ENCODE measurements around the gene CORIN.

CORIN gene

DNA sequence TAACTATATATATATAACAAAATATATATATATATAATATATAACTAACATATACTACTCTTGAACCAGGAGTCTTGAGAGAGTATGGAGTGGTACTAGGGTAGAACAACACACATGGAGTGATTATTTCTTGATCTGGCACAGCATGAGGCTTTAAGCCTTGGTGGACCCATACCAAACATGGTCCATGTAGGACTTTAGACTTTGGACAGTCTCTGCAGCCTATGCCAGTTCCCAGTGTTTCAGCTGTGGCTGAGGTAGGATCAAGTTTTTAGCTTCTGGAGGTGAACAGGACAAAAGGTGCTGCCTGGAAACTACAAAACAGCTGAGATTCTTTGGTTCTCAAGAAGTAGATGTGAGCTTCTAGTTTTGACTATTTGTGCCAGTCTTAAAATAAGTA is 20.6 kb downstream of the CORIN start:
- H3K4me2 ChIP-seq (ENCODE audit: low read length): no peak overlapping the region
- no peak overlapping the region for H3K27ac ChIP-seq (ENCODE audit: low read length)
- TF ChIP-seq, protein P1, sequence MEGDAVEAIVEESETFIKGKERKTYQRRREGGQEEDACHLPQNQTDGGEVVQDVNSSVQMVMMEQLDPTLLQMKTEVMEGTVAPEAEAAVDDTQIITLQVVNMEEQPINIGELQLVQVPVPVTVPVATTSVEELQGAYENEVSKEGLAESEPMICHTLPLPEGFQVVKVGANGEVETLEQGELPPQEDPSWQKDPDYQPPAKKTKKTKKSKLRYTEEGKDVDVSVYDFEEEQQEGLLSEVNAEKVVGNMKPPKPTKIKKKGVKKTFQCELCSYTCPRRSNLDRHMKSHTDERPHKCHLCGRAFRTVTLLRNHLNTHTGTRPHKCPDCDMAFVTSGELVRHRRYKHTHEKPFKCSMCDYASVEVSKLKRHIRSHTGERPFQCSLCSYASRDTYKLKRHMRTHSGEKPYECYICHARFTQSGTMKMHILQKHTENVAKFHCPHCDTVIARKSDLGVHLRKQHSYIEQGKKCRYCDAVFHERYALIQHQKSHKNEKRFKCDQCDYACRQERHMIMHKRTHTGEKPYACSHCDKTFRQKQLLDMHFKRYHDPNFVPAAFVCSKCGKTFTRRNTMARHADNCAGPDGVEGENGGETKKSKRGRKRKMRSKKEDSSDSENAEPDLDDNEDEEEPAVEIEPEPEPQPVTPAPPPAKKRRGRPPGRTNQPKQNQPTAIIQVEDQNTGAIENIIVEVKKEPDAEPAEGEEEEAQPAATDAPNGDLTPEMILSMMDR (IDR thresholded peaks at IDR 0.05; ENCODE audit: low read depth, low read length): no peak
- no peak for TF ChIP-seq EZH2phosphoT487 (IDR thresholded peaks at IDR 0.05; ENCODE audit: low read depth)

DNA sequence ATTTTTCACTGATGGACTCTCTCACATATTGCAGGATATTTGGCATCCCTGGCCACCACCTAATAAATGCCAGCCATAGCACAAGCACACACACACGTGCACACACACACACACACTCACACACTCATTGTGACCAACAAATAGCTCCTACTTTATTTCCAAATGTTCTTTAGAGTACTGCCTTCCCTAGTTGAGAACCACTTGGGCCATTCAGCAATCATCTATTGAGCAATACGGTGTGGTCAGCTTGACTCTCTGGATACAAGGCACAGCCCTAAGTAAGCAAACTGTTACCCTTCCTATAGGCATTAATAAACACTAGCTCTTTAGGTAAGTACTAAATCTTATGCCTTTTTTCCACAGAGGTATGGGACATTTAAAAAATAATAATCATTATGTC is 21.1 kb downstream of the CORIN start:
- H3K9me3 ChIP-seq (ENCODE audit: insufficient read depth, low read length): no peaks in the 10 kb centered on the region
- TF ChIP-seq, protein P1 (IDR thresholded peaks at IDR 0.05; ENCODE audit: low read depth, low read length): no peak
- TF ChIP-seq EZH2phosphoT487 (IDR thresholded peaks at IDR 0.05; ENCODE audit: low read depth): no peak

More for the DNA sequence above, 20.6 kb downstream of the CORIN start:
- Histone ChIP-seq H2AFZ (ENCODE audit: low read depth, low read length) (no peak overlapping the region), H3K9ac (ENCODE audit: low read length) (no peak overlapping the region), H3K4me3 (ENCODE audit: low read length) (no peak overlapping the region), H3K27me3 (ENCODE audit: low read depth, low read length) (no peaks in the 10 kb centered on the region), H3K36me3 (replicated peaks; ENCODE audit: low read depth, low read length) (no peaks in the 10 kb centered on the region), H3K79me2 (ENCODE audit: low read length) (no peaks in the 10 kb centered on the region), H3K4me1 (ENCODE audit: low read length) (no peaks in the 10 kb centered on the region), H4K20me1 (ENCODE audit: insufficient read depth, low read length) (no peaks in the 10 kb centered on the region), H3K9me3 (ENCODE audit: insufficient read depth, low read length) (no peaks in the 10 kb centered on the region)

DNA sequence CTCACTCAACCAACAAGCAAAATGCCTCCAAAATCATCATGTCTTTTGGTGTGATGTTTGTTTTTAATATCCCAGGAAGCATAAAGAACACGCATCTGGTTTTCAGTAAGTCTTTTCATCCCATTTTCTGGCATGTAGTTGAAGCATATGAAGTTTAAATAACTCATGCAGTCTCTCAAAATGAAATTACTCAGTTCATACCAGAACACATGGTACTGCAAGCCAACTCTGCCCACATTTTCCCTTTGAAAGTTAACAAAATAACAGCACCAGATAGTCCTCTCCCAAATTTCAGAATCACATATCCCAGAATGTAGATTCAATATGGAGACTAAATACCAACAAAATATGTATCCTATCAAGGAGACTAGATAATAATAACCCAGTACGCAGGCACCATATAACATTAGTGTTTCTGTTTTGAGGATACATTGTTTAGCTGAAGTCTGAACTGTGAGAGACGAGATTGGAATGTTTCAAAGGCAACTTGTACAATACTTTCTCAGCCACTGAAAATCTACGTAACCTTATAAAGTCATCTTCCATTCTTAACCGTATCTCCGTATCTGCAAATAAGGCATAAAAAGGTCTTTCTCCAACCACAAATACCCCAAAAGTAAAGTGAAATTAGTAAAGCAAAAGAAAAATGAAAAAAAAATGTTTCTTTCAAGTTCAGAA is 23.1 kb downstream of the CORIN start:
- Histone ChIP-seq H4K20me1 (ENCODE audit: insufficient read depth, low read length) (no peaks in the 10 kb centered on the region), H3K9me3 (ENCODE audit: insufficient read depth, low read length) (no peaks in the 10 kb centered on the region), H3K36me3 (replicated peaks; ENCODE audit: low read depth, low read length) (no peaks in the 10 kb centered on the region), H3K4me3 (ENCODE audit: low read length) (no peak overlapping the region), H3K27ac (ENCODE audit: low read length) (no peak overlapping the region), H3K79me2 (ENCODE audit: low read length) (no peaks in the 10 kb centered on the region), H3K9ac (ENCODE audit: low read length) (no peak overlapping the region), H2AFZ (ENCODE audit: low read depth, low read length) (no peak overlapping the region), H3K4me2 (ENCODE audit: low read length) (no peak overlapping the region), H3K4me1 (ENCODE audit: low read length) (no peaks in the 10 kb centered on the region), H3K27me3 (ENCODE audit: low read depth, low read length) (no peaks in the 10 kb centered on the region)
- no peak for TF ChIP-seq EZH2phosphoT487 (IDR thresholded peaks at IDR 0.05; ENCODE audit: low read depth)
- TF ChIP-seq, protein P1 (IDR thresholded peaks at IDR 0.05; ENCODE audit: low read depth, low read length): no peak

More for the DNA sequence above, 21.1 kb downstream of the CORIN start:
- Histone ChIP-seq H3K4me3 (ENCODE audit: low read length) (no peak overlapping the region), H3K27me3 (ENCODE audit: low read depth, low read length) (no peaks in the 10 kb centered on the region), H3K4me2 (ENCODE audit: low read length) (no peak overlapping the region), H3K9ac (ENCODE audit: low read length) (no peak overlapping the region), H4K20me1 (ENCODE audit: insufficient read depth, low read length) (no peaks in the 10 kb centered on the region), H3K79me2 (ENCODE audit: low read length) (no peaks in the 10 kb centered on the region), H3K4me1 (ENCODE audit: low read length) (no peaks in the 10 kb centered on the region), H2AFZ (ENCODE audit: low read depth, low read length) (no peak overlapping the region), H3K27ac (ENCODE audit: low read length) (no peak overlapping the region), H3K36me3 (replicated peaks; ENCODE audit: low read depth, low read length) (no peaks in the 10 kb centered on the region)

DNA sequence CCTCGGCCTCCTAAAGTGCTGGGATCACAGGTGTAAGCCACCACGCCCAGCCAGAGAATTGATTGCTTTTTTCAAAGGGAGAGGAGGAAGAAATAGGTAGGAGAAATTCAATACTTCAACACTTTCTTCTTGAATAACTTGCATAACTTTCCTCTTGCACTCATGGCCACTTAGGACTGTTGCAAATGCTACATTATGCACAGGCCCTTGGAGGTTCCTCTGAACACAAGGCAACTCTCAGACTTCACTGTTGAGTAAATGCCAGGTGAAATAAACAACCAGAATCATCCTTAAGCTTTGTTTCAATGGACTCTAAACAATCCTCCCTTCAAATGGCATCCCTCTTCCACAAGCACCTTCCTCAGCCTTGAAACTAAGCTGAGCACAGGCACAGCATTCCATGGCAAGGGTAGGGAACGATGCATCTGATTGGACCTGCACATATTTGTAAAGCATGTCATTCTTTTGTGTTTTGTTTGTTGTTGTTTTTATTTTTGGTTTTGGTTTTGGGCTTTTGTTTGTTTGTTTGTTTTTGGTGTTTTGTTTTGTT is 28.1 kb downstream of the CORIN start:
- Histone ChIP-seq H3K4me2 (ENCODE audit: low read length) (no peak overlapping the region), H3K4me1 (ENCODE audit: low read length) (no peaks in the 10 kb centered on the region), H4K20me1 (ENCODE audit: insufficient read depth, low read length) (no peaks in the 10 kb centered on the region), H3K9me3 (ENCODE audit: insufficient read depth, low read length) (no peaks in the 10 kb centered on the region), H3K27ac (ENCODE audit: low read length) (no peak overlapping the region), H3K4me3 (ENCODE audit: low read length) (no peak overlapping the region), H3K27me3 (ENCODE audit: low read depth, low read length) (no peaks in the 10 kb centered on the region), H3K36me3 (replicated peaks; ENCODE audit: low read depth, low read length) (no peaks in the 10 kb centered on the region), H3K79me2 (ENCODE audit: low read length) (no peaks in the 10 kb centered on the region), H3K9ac (ENCODE audit: low read length) (no peak overlapping the region), H2AFZ (ENCODE audit: low read depth, low read length) (no peak overlapping the region)
- TF ChIP-seq EZH2phosphoT487 (IDR thresholded peaks at IDR 0.05; ENCODE audit: low read depth): no peak
- TF ChIP-seq, protein P1 (IDR thresholded peaks at IDR 0.05; ENCODE audit: low read depth, low read length): no peak
